ENCODE measurements around the gene ARHGEF28.

DNA sequence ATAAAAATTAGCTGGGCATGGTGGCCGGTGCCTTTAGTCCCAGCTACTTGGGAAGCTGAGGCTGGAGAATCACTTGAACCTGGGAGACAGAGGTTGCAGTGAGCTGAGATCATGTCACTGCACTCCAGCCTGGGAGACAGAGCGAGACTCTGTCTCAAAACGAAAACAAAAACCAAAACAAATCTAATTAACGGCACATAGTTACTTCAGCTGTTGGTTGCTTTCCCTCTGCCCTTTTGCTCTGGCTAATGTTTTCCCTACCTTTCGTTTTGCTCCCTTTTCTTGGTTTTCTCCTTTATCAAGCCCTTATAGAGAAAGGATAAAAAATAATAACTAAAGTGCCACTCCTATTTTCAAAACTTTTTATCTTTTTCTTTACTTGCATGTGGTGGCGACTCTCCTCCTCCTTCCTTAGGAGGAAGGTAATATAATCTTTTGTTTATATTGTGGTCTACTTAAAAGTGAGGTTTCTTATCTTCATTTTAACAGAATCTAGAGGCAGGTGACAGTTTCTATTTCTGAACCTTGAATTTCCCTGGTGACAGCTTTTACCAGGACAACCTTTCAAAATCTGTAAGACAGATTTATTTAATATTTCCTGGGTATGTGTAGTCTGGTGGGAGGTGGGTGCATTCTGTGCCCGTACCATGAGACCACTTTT, 125.4 kb downstream of the ARHGEF28 start:
- TF ChIP-seq EZH2phosphoT487 (IDR thresholded peaks at IDR 0.05; ENCODE audit: borderline replicate concordance) (no peak), SRF (IDR thresholded peaks at IDR 0.05; ENCODE audit: low read depth) (no peak), CEBPB (IDR thresholded peaks at IDR 0.05; ENCODE audit: low read depth) (no peak)
- TF ChIP-seq, protein P1, sequence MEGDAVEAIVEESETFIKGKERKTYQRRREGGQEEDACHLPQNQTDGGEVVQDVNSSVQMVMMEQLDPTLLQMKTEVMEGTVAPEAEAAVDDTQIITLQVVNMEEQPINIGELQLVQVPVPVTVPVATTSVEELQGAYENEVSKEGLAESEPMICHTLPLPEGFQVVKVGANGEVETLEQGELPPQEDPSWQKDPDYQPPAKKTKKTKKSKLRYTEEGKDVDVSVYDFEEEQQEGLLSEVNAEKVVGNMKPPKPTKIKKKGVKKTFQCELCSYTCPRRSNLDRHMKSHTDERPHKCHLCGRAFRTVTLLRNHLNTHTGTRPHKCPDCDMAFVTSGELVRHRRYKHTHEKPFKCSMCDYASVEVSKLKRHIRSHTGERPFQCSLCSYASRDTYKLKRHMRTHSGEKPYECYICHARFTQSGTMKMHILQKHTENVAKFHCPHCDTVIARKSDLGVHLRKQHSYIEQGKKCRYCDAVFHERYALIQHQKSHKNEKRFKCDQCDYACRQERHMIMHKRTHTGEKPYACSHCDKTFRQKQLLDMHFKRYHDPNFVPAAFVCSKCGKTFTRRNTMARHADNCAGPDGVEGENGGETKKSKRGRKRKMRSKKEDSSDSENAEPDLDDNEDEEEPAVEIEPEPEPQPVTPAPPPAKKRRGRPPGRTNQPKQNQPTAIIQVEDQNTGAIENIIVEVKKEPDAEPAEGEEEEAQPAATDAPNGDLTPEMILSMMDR (IDR thresholded peaks at IDR 0.05 in 2 of 3, conservative IDR thresholded peaks at IDR 0.05 in 1 of 3; ENCODE audit: borderline replicate concordance in 1 of 3, insufficient read depth in 1 of 3, low read depth in 2 of 3, low read length in 2 of 3), result no peak
- TF ChIP-seq, protein P2, sequence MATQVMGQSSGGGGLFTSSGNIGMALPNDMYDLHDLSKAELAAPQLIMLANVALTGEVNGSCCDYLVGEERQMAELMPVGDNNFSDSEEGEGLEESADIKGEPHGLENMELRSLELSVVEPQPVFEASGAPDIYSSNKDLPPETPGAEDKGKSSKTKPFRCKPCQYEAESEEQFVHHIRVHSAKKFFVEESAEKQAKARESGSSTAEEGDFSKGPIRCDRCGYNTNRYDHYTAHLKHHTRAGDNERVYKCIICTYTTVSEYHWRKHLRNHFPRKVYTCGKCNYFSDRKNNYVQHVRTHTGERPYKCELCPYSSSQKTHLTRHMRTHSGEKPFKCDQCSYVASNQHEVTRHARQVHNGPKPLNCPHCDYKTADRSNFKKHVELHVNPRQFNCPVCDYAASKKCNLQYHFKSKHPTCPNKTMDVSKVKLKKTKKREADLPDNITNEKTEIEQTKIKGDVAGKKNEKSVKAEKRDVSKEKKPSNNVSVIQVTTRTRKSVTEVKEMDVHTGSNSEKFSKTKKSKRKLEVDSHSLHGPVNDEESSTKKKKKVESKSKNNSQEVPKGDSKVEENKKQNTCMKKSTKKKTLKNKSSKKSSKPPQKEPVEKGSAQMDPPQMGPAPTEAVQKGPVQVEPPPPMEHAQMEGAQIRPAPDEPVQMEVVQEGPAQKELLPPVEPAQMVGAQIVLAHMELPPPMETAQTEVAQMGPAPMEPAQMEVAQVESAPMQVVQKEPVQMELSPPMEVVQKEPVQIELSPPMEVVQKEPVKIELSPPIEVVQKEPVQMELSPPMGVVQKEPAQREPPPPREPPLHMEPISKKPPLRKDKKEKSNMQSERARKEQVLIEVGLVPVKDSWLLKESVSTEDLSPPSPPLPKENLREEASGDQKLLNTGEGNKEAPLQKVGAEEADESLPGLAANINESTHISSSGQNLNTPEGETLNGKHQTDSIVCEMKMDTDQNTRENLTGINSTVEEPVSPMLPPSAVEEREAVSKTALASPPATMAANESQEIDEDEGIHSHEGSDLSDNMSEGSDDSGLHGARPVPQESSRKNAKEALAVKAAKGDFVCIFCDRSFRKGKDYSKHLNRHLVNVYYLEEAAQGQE (IDR thresholded peaks at IDR 0.05; ENCODE audit: low read depth), result no peak
